Fibroblast of the aortic adventitia (primary cell): ENCODE results near the gene ANAPC5. TPM values are rescaled to one million over a fixed set of nuclear protein-coding genes. Genes with fewer than 3 reads are reported as not detected.

ENCODE experiments used
- DNase-seq: peaks from one replicate; pipeline ENCODE4 v3.0.0-alpha.2; 2010; ENCODE audit warnings: low read depth
- H3K4me3 ChIP-seq: 2 replicates; pipeline ENCODE4 v1.5.1; 2011; ENCODE audit warnings: low read depth, mild to moderate bottlenecking, control low read depth, low read length, moderate library complexity
- total RNA-seq: library from RNA; depleted of rRNA; stranded (reverse); fragments of >200 nt; gene quantifications from 2 replicates; pipeline ENCODE4 v1.2.3, GENCODE V29; 2012; ENCODE audit warnings: low replicate concordance
- TF ChIP-seq, protein P1 (sequence below): IDR thresholded peaks from 2 replicates; pipeline ENCODE4 v1.5.1; 2011; ENCODE audit warnings: mild to moderate bottlenecking, low read length, control low read depth, inconsistent platforms; ENCODE audit not compliant: insufficient read depth

The ANAPC5 gene
- total RNA-seq, 1 donor, result 148 TPM

DNA sequence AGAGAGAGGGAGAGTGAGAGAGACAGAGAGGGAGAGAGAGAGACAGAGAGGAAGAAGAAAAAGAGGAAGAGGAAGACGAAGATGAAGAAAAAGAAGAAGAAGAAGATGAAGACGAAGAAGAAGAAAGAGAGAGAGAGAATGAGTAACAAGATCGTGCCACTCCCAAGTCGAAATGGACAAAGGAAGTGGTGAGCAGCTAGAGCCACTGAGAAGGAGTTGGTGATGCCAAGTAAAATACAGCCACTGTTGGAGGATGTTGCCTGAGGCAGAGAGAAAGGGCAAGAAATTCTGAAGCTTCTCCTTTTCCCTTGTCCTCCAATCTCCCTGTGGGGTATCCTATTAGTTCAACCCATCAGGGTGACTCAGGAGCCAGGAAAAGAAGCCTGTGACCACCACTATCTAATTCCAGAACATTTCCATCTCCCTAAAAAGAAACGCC is 12.5 kb upstream of the ANAPC5 start:
- peak; percentile 35 for DNase-seq
- H3K4me3 ChIP-seq, result no peak overlapping the region
- TF ChIP-seq, protein P1, sequence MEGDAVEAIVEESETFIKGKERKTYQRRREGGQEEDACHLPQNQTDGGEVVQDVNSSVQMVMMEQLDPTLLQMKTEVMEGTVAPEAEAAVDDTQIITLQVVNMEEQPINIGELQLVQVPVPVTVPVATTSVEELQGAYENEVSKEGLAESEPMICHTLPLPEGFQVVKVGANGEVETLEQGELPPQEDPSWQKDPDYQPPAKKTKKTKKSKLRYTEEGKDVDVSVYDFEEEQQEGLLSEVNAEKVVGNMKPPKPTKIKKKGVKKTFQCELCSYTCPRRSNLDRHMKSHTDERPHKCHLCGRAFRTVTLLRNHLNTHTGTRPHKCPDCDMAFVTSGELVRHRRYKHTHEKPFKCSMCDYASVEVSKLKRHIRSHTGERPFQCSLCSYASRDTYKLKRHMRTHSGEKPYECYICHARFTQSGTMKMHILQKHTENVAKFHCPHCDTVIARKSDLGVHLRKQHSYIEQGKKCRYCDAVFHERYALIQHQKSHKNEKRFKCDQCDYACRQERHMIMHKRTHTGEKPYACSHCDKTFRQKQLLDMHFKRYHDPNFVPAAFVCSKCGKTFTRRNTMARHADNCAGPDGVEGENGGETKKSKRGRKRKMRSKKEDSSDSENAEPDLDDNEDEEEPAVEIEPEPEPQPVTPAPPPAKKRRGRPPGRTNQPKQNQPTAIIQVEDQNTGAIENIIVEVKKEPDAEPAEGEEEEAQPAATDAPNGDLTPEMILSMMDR, result no peak

DNA sequence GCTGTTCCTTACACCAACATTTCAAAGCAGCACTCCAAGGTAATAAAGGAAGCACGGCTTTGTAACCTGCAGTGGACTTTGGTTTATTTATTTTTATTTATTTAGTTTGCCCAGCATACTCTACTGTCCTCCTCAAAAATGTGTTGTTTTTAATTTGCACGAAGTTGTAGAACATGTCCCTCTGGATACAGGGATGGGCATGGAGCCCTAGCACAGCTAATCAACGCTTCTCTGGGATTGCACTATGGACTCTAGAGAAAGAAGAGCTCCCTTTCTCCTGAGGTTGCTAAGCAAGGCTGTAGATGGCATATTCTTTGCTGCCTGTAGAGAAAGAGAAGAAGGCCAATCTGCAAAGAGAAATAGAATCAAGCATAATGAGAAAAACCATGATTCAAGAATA is 5.9 kb upstream of the ANAPC5 start:
- no peak for DNase-seq
- TF ChIP-seq, protein P1, result no peak
- H3K4me3 ChIP-seq, result no peak overlapping the region

DNA sequence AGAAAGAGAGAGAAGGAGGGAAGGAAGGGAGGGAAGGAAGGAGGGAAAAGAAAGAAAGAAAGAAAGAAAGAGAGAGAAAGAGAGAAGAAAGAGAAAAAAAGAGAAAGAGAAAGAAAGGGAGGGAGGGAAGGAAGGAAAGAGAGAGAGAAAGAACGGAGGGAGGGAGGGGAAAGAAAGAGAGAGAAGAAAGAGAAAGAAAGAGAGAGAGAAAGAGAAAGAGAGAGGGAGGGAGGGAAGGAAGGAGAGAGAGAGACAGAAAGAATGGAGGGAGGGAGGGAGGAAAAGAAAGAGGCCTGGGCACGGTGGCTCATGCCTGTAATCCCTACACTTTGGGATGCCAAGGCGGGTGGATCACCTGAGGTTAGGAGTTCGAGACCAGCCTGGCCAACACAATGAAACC is 5.1 kb upstream of the ANAPC5 start:
- no peak overlapping the region for H3K4me3 ChIP-seq
- TF ChIP-seq, protein P1, result no peak
- no peak for DNase-seq

DNA sequence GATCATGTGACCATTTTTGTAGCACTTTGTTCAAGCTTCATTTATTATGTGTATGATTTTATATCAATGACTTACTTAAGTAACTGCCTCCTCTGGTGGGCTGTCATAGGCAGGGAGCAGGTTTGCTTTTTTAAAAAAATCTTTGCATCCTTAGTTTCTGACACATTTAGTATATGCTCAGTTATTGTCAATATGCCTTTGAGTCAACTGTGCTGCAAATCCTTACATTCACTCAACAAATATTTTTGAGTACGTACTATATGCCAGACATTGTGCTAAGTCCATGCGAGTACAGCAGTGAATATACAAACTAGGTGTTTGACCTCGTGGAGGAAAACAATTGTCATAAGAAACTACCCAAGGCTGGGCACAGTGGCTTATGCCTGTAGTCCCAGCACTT is 4.4 kb upstream of the ANAPC5 start:
- TF ChIP-seq, protein P1, result no peak
- no peak for DNase-seq
- no peak overlapping the region for H3K4me3 ChIP-seq

DNA sequence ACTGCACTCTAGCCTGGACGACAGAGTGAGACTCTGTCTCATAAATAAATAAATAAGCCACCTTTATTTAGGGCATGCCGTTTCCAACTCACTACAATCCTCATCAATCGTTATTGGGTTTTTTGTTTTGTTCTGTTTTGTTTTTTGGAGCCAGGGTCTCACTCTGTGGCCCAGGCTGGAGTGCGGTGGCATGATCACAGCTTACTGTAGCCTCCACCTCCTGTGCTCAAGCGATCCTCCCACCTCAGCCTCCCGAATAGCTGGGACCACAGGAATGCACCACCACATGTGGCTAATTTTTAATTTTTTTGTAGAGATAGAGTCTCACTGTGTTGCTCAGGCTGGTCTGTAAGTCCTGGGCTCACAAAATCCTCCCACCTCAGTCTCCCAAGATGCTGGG is 3.6 kb upstream of the ANAPC5 start:
- no peak for DNase-seq
- TF ChIP-seq, protein P1, result no peak
- no peak overlapping the region for H3K4me3 ChIP-seq

DNA sequence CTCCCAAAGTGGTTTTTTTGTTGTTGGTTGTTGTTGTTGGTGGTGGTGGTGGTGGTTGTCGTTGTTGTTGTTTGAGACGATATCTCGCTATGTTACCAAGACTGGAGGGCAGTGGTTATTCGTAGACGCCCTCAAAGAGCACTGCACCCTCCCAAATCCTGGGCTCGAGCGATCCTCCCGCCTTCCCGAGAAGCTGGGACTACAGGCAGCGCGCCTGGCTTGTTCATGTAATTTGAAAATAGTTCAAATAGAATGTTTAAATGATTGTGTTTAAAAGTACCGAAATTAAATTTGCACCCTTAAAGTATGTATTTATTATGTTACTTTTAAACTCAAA is 439 bp upstream of the ANAPC5 start:
- TF ChIP-seq, protein P1, result no peak
- H3K4me3 ChIP-seq, result peak overlapping the region; percentile 78
- DNase-seq, result no peak

DNA sequence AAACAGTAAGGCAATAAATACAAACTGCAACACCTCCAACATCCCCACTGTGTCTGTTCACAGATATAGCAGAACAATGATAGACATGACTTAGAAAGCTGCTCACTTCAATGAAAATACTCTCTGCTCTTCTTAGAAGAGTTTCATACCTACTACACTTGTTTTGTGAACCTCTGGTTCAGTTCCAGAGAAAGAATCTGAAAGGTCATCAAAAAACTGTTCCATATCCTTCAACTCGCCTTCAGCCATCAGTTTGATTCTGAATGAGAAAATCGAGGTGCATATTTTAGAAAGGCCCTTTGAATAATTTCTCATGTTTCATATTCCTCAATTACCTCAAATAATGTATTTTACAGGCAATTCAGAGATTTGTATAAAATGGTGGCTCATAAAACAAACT is 5.5 kb downstream of the ANAPC5 start:
- TF ChIP-seq, protein P1, result no peak
- DNase-seq, result no peak
- H3K4me3 ChIP-seq, result no peak overlapping the region
